Skeletal muscle tissue (tissue), 4 donors: ENCODE data around the gene EXOC6. TPM values are rescaled to one million over a fixed set of nuclear protein-coding genes. Genes with fewer than 3 reads are reported as not detected.

Experiments
- H3K27ac ChIP-seq: one replicate; pipeline ENCODE4 v1.7.0; 2013; ENCODE audit warnings: mild to moderate bottlenecking, low read depth, low read length, inconsistent platforms
- H3K27me3 ChIP-seq, 3 donors: one replicate each; pipeline ENCODE4 v1.7.0; 2013; ENCODE audit warnings: low read length in 3 of 3; ENCODE audit not compliant: control insufficient read depth in 3 of 3, insufficient read depth in 3 of 3
- H3K36me3 ChIP-seq, 3 donors: one replicate each; pipeline ENCODE4 v1.7.0; 2013; ENCODE audit warnings: low read length in 3 of 3; ENCODE audit not compliant: control insufficient read depth in 3 of 3, insufficient read depth in 3 of 3
- H3K4me1 ChIP-seq, 3 donors: one replicate each; pipeline ENCODE4 v1.7.0; 2013; ENCODE audit warnings: low read length in 3 of 3, mild to moderate bottlenecking in 3 of 3; ENCODE audit not compliant: control insufficient read depth in 3 of 3, insufficient read depth in 3 of 3
- H3K4me3 ChIP-seq, 3 donors: one replicate each; pipeline ENCODE4 v1.7.0; 2013; ENCODE audit warnings: low read length in 3 of 3
- H3K9ac ChIP-seq, 3 donors: one replicate each; pipeline ENCODE4 v1.7.0; 2013; ENCODE audit warnings: low read length in 3 of 3, mild to moderate bottlenecking in 3 of 3, moderate library complexity in 2 of 3, low read depth in 1 of 3
- H3K9me3 ChIP-seq, 3 donors: one replicate each; pipeline ENCODE4 v1.7.0; 2013; ENCODE audit warnings: low read length in 3 of 3; ENCODE audit not compliant: control insufficient read depth in 3 of 3
- total RNA-seq: library from RNA; depleted of rRNA; stranded (reverse); fragments of >200 nt; gene quantifications from one replicate; pipeline ENCODE4 v1.2.3, GENCODE V29; 2014
- donor health status: Osteomylitis.

Gene EXOC6
- total RNA-seq, 1 donor from 2014 or later: 54.8 TPM

DNA sequence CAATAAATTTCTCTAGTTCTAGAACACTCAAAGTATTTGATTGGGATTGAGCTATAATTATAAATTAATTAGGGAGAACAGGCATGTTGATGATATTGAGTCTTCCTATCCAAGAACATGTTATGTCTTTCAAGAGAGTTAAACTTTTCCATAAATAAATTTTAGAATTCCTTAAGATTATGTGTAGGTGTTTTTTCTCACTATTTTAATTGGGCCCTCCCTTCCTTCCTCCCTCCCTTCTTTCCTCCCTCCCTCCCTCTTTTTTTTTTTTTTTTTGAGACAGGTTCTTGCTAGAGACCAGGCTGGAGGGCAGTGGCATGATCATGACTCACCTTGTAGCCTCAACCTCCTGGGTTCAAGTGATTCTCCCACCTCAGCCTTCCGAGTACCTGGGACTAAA, 20.2 kb downstream of the EXOC6 start:
- Histone ChIP-seq H3K36me3 (no peaks in the 10 kb centered on the region), H3K4me1 (no peaks in the 10 kb centered on the region), H3K9ac (no peak overlapping the region), H3K4me3 (no peak overlapping the region), H3K27me3 (no peaks in the 10 kb centered on the region), H3K27ac (no peak overlapping the region), H3K9me3 (no peaks in the 10 kb centered on the region)

DNA sequence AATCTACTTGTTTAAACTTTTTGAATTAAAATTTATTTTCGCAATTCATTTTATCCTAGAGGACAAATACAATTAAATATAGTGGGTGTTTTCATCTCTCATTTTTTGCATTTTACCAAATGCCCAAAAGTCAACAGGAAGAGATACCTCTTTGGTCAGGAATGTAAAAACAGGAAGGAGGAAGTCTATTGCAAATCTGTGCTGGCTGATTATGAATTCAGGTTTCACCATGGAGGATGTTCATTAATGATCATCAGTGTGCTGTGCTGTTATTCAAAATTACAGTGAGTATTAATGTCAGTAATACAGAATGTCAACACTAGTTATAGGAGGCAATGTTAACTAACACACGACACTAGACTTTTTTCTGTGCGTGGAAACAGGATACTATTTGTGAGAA, 24.7 kb downstream of the EXOC6 start:
- Histone ChIP-seq H3K27me3 (no peaks in the 10 kb centered on the region), H3K4me1 (no peaks in the 10 kb centered on the region), H3K9ac (no peak overlapping the region), H3K9me3 (no peaks in the 10 kb centered on the region), H3K4me3 (no peak overlapping the region), H3K27ac (no peak overlapping the region), H3K36me3 (no peaks in the 10 kb centered on the region)

DNA sequence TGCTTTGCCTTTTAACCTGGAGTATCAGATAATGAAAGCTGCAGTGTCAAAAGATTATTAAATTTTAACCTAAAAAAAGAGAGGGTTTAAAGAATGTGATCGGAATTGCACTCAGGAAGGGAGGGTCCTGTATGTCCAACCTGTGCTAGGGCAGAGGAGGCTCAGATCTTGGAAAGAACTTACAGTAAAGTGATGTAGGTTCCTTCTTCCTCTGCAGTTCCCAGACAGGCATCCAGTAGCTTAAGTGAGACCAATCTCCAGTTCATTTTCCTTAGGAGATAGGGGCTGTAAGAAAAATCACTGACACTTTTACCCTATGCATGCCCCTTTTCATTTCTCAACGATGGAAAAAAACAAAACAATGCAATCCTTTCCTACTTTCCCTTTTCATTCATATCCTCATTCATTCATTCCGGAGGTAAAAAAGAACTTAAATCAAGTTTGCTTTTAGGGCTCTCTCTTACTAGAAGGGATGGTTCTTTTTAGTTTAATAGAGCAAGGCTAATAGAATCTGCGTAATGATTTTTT, 28.3 kb downstream of the EXOC6 start:
- no peak overlapping the region for H3K27ac ChIP-seq
- no peak overlapping the region for H3K4me3 ChIP-seq
- no peaks in the 10 kb centered on the region for H3K9me3 ChIP-seq
- H3K27me3 ChIP-seq: no peaks in the 10 kb centered on the region
- peaks cover 4 to 5% (median 4%) of the 10 kb centered on the region in 3 donors for H3K4me1 ChIP-seq
- no peaks in the 10 kb centered on the region for H3K36me3 ChIP-seq
- H3K9ac ChIP-seq: no peak overlapping the region

DNA sequence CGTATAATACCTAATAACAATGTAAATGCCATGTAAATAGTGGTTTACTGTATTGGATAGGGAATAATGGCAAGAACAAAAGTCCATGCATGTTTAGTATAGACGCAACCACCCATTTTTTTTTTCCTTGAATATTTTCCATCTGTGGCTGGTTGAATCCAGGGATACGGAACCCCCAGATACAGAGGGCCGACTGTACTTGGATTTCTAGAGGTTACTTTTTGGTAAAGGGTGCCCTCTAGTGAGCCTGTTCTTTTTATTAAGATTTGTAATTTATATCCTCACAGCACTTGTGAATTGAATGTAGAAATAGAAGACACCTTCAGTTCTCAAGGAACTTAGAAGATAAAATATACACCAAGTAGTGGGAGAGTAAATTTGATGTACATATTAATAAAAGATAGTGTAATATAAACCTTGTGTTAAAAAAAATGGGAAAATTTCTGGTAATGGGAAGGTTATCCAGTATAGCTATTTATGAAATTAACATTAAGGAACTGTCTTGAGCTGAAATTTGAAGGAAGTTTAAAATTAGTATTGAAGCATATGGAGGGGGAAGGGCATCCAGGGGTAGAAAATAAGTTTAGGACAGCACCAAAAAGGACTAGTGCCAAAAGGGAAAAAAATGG, 32.0 kb downstream of the EXOC6 start:
- H3K4me1 ChIP-seq: peaks cover 4 to 10% (median 5%) of the 10 kb centered on the region in 3 donors
- no peaks in the 10 kb centered on the region for H3K27me3 ChIP-seq
- H3K27ac ChIP-seq: no peak overlapping the region
- no peaks in the 10 kb centered on the region for H3K36me3 ChIP-seq
- no peak overlapping the region for H3K9ac ChIP-seq
- no peak overlapping the region for H3K4me3 ChIP-seq
- H3K9me3 ChIP-seq: no peaks in the 10 kb centered on the region

DNA sequence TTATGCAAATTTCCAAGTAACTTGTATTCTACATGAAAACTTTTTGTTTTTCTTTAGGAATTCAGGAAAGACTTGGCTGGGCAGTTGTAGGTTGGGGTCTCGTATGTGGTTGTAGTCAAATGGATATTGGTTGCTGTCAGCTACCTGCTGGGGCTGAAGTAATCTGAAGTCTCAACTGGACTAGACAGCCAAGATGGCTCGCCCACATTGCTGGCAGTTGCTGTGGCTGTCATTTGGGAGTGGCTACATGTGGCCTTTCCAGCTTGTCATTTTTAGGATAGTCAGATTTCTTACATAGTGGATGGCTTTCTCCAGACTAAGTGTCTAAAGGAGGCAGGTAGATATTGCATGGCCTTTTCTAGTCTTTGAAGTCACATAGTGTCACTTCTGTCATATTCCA, 32.6 kb downstream of the EXOC6 start:
- Histone ChIP-seq H3K36me3 (no peaks in the 10 kb centered on the region), H3K27ac (no peak overlapping the region), H3K9ac (no peak overlapping the region), H3K9me3 (no peaks in the 10 kb centered on the region), H3K4me1 (peaks cover 4 to 10% (median 5%) of the 10 kb centered on the region in 3 donors), H3K4me3 (no peak overlapping the region), H3K27me3 (no peaks in the 10 kb centered on the region)

DNA sequence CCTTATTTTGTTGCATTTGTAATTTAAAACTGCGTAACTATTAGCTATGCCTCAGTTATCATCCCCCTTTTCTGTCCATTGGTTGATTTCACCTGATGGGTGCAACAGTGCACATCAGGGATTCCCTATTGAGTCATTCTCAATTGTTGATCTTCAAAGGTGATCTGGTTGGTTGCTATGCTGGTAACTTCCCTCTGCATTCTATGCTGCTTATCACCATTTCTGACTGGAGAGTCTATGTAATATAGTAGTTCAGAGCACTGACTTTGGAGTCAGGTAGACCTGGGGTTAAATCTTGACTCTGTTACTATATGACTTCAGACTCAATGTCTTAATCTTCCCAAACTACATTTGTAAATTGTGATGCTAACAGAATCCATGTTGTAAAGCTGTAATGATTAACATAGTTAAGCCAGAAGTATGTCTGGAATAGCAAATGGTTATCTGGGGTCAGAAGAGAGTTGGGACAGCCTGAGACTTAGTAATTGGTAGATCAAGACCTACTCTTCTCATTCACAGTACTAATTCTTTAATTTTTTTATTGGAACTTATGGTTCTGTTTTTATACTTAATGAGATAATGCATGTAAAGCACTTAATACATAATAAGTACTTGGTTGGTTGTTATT, 38.1 kb downstream of the EXOC6 start:
- Histone ChIP-seq H3K36me3 (no peaks in the 10 kb centered on the region), H3K27me3 (no peaks in the 10 kb centered on the region), H3K4me3 (no peak overlapping the region), H3K4me1 (peaks cover 6 to 22% (median 10%) of the 10 kb centered on the region in 3 donors), H3K27ac (no peak overlapping the region), H3K9ac (no peak overlapping the region), H3K9me3 (no peaks in the 10 kb centered on the region)

DNA sequence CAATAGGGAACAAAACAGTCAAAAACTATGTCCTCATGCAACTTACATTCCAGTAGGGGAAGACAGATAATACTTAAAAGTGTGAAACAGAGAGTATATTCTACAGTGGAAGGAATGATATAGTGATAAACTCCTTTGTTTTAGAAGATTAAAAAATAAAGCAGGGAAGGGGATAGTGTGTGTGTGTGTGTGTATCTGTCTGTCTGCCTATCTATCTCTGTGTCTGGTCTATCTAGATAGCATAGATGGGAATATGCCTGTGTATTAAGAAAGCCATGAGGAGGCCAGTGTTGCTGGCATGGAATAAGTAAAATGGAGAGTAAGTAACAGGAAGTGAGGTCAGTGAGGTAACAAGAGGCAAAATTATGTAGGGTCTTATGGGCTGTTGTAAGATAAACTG, 42.2 kb downstream of the EXOC6 start:
- no peaks in the 10 kb centered on the region for H3K27me3 ChIP-seq
- H3K4me3 ChIP-seq: no peak overlapping the region
- no peak overlapping the region for H3K9ac ChIP-seq
- peaks cover 11 to 27% (median 16%) of the 10 kb centered on the region in 3 donors for H3K4me1 ChIP-seq
- H3K9me3 ChIP-seq: no peaks in the 10 kb centered on the region
- H3K36me3 ChIP-seq: no peaks in the 10 kb centered on the region
- H3K27ac ChIP-seq: no peak overlapping the region

DNA sequence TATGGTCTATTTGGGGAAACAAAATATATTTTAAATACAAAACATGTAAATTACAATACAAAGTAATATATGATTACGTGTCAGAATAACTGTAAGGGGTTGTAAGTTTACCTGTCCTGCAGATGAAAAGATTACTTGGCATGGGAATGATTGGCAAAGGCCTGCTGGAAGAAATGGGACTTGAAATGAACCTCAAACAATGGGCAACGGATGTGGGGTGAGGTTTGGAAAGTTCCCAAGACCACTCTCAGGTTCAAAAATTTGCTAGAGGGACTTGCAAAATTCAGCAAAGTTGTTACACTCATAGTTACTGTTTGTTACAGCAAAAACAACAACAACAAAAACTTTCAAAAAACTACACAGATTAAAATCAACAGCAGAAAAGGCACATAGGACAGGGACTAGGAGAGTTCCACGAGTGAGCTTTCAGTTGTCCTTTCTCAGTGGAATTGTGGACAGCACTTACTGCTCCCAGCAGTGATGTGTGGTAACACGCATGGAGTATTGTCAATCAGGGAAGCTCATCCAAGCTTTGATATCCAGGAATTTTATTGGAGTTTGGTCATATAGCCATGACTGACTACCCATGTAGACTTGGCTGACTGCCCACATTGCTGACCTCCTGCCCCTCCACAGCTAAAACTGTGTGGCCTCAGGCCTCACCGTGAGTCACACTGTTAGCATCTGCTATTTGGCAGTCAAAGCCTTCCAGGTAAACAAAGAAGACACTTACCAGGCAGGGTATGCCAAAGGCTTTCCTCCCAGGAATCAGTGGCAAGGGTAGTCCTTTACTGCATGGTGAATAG, 43.8 kb downstream of the EXOC6 start:
- H3K4me1 ChIP-seq: peaks cover 8 to 21% (median 14%) of the 10 kb centered on the region in 3 donors
- peaks cover 0 to 2% (median under 1%) of the 10 kb centered on the region in 3 donors for H3K36me3 ChIP-seq
- no peaks in the 10 kb centered on the region for H3K27me3 ChIP-seq
- no peak overlapping the region for H3K4me3 ChIP-seq
- no peaks in the 10 kb centered on the region for H3K9me3 ChIP-seq
- H3K9ac ChIP-seq: no peak overlapping the region
- H3K27ac ChIP-seq: no peak overlapping the region

DNA sequence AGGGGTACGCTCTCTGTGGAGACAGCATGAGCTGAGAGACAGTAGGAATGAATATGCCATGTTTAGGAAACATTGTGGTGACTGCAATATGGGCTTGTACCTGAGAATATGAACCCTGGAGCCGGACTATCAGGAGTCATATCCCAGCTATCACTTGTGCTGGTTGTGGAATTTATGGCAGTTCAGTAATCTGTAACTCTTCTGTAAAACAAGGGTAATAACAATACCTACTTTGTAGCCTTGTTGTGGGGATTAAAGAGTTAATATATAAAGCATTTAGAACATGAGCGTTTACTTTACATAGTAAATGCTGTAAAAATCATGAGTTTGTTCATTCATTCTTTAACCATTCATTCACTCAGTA, 44.4 kb downstream of the EXOC6 start:
- peaks cover 7 to 21% (median 13%) of the 10 kb centered on the region in 3 donors for H3K4me1 ChIP-seq
- H3K4me3 ChIP-seq: no peak overlapping the region
- no peak overlapping the region for H3K9ac ChIP-seq
- no peaks in the 10 kb centered on the region for H3K9me3 ChIP-seq
- H3K36me3 ChIP-seq: peaks cover 0 to 7% (median 3%) of the 10 kb centered on the region in 3 donors
- H3K27me3 ChIP-seq: no peaks in the 10 kb centered on the region
- H3K27ac ChIP-seq: no peak overlapping the region
